Gastroesophageal sphincter (tissue), 4 donors: ENCODE measurements around the gene TMEM69. TPM values are rescaled to one million over a fixed set of nuclear protein-coding genes. Genes with fewer than 3 reads are reported as not detected.

Experiments used
- ATAC-seq: fragments of 150-250 bp; one replicate; pipeline ENCODE4 v1.9.1; 2016; ENCODE audit warnings: mild to moderate bottlenecking, moderate library complexity
- H3K27ac ChIP-seq, 4 donors: fragments of 200-600 bp; sonication (generic) in 3 of 4; 1 replicate in 3 of 4; 2 replicates in 1 of 4; pipeline ENCODE4 v1.5.1; 2016 to 2019
- H3K27me3 ChIP-seq: fragments of 200-600 bp; sonication (generic); one replicate; pipeline ENCODE4 v1.5.1; 2019
- H3K36me3 ChIP-seq, 2 donors: fragments of 200-600 bp; sonication (generic); one replicate each; pipeline ENCODE4 v1.5.1; 2019; ENCODE audit warnings: control low read depth in 1 of 2
- H3K4me1 ChIP-seq, 3 donors: fragments of 200-600 bp; sonication (generic); 1 replicate in 2 of 3; 2 replicates in 1 of 3; pipeline ENCODE4 v1.5.1; 2016 to 2019; ENCODE audit warnings: control low read depth in 2 of 3
- H3K4me3 ChIP-seq, 2 donors: fragments of 200-600 bp; sonication (generic); one replicate each; pipeline ENCODE4 v1.5.1; 2019; ENCODE audit warnings: mild to moderate bottlenecking in 1 of 2, moderate library complexity in 1 of 2
- H3K9me3 ChIP-seq, 3 donors: fragments of 200-600 bp; sonication (generic); one replicate each; pipeline ENCODE4 v1.5.1; 2017 to 2019; ENCODE audit warnings: control low read depth in 2 of 3
- EP300 ChIP-seq: sonication (generic); formaldehyde crosslinking; IDR thresholded peaks from one replicate; pipeline ENCODE4 v1.6.1; 2017; ENCODE audit warnings: antibody characterized with exemption, mild to moderate bottlenecking
- POLR2A ChIP-seq, 2 donors: fragments of 450-650 bp; IDR thresholded peaks; one replicate each; pipeline ENCODE4 v1.6.1; 2017; ENCODE audit warnings: antibody characterized with exemption in 2 of 2, mild to moderate bottlenecking in 2 of 2, moderate library complexity in 1 of 2
- POLR2AphosphoS5 ChIP-seq: sonication (generic); formaldehyde crosslinking; IDR thresholded peaks from one replicate; pipeline ENCODE4 v1.6.1; 2017; ENCODE audit warnings: antibody characterized with exemption
- WGBS, 2 donors: methylation state at CpG; one replicate each; pipeline ENCODE4 v1.1.5; 2018; ENCODE audit warnings: low coverage in 1 of 2; 5-methylcytosine and 5-hydroxymethylcytosine counted together
- total RNA-seq, 4 donors: library from RNA; depleted of rRNA; stranded (reverse); fragments of >200 nt; gene quantifications; one replicate each; pipeline ENCODE4 v1.1.0, GENCODE V29; 2016
- TF ChIP-seq, protein P1 (sequence below), 4 experiments: fragments of 200-600 bp in 2 of 4; fragments of 450-650 bp in 2 of 4; sonication (generic) in 1 of 4; IDR thresholded peaks; one replicate each; pipeline ENCODE4 v1.5.1; 2017 to 2019; ENCODE audit warnings: antibody characterized with exemption in 4 of 4, mild to moderate bottlenecking in 2 of 4, moderate library complexity in 2 of 4

TMEM69 gene
- total RNA-seq, 4 donors from 2014 or later: 10.6 to 27.1 (median 21.9) TPM

DNA sequence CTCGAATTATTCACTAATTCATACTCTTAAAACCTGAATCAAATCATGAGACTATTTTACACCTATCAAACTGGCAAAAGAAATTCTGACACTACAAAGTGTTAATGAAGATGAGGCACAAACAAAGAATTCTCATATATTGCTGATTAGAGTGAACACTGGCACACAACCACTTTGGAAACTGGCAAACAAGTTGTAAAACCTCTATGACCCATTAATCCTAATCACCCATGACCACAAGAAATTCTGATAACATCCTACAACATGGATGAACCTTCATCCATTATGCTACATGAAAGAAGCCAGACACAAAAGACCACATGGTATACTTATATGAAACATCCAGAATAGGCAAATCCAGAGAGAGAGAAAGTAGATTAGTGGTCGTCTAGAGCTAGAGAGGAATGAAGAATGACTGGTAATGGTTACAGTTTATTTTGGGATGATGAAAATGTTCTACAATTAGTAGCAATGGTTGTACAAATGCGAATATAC lies 10.2 kb upstream of the TMEM69 start:
- Histone ChIP-seq H3K4me1 (peaks cover 24 to 100% (median 37%) of the 10 kb centered on the region in 3 donors), H3K36me3 (no peaks in the 10 kb centered on the region), H3K4me3 (no peak overlapping the region), H3K9me3 (no peaks in the 10 kb centered on the region), H3K27ac (no peak overlapping the region), H3K27me3 (no peaks in the 10 kb centered on the region)
- TF ChIP-seq, protein P1, sequence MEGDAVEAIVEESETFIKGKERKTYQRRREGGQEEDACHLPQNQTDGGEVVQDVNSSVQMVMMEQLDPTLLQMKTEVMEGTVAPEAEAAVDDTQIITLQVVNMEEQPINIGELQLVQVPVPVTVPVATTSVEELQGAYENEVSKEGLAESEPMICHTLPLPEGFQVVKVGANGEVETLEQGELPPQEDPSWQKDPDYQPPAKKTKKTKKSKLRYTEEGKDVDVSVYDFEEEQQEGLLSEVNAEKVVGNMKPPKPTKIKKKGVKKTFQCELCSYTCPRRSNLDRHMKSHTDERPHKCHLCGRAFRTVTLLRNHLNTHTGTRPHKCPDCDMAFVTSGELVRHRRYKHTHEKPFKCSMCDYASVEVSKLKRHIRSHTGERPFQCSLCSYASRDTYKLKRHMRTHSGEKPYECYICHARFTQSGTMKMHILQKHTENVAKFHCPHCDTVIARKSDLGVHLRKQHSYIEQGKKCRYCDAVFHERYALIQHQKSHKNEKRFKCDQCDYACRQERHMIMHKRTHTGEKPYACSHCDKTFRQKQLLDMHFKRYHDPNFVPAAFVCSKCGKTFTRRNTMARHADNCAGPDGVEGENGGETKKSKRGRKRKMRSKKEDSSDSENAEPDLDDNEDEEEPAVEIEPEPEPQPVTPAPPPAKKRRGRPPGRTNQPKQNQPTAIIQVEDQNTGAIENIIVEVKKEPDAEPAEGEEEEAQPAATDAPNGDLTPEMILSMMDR (IDR thresholded peaks at IDR 0.05): no peak
- TF ChIP-seq EP300 (no peak), POLR2AphosphoS5 (no peak)
- no peak for ATAC-seq
- 59 to 69% methylated on average over 2 to 3 of the region's 3 CpGs for WGBS, 2 donors

DNA sequence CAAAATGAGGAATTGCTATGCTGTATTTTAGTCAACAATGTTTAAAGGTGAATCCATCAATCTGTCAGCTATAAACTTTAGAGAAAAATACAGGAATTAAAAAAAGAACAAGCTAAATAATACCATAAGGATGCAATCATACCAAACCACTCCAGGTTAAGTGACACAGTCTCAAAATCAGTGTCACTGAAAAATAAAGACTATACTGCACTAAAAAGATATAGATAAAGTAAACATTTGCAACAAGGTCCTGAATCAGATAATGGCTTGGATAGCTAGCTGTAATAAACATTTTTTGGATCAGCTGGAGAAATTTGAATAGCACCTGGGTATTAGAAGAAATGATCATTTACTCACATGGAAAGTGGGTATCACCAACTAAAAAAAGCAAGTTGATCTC lies 9.5 kb upstream of the TMEM69 start:
- no peaks in the 10 kb centered on the region for H3K27me3 ChIP-seq
- H3K36me3 ChIP-seq: no peaks in the 10 kb centered on the region
- peaks cover 24 to 100% (median 37%) of the 10 kb centered on the region in 3 donors for H3K4me1 ChIP-seq
- H3K9me3 ChIP-seq: no peaks in the 10 kb centered on the region
- no peak overlapping the region for H3K4me3 ChIP-seq
- no peak for ATAC-seq
- peak overlapping the region in 1 of 4 donors; percentile 30 for H3K27ac ChIP-seq
- TF ChIP-seq, protein P1 (IDR thresholded peaks at IDR 0.05): no peak
- no peak for TF ChIP-seq EP300

DNA sequence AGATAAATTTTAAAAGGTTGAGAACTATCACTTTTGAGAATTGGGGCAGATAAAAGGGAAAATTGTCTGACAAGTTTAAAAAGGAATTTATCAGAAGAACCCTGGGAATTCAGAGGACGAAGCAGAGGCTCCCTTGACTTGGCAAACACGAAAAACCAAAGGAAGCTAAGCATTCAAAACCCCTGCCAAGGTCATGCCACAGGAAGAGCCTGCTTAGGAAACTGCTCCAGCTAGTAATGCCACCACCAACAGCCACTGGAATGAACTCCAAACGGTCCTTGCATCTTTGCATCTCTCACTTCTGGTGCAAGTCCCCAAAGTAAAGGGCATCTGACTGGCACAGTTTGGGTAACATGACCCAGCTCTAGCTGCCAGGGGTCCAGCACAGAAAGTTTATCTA lies 8.9 kb upstream of the TMEM69 start:
- 0 to 4% methylated on average over 2 to 3 of the region's 3 CpGs for WGBS, 2 donors
- H3K4me3 ChIP-seq: no peak overlapping the region
- H3K9me3 ChIP-seq: no peaks in the 10 kb centered on the region
- no peak for ATAC-seq
- H3K36me3 ChIP-seq: no peaks in the 10 kb centered on the region
- peaks cover 24 to 100% (median 37%) of the 10 kb centered on the region in 3 donors for H3K4me1 ChIP-seq
- H3K27me3 ChIP-seq: no peaks in the 10 kb centered on the region
- H3K27ac ChIP-seq: peak overlapping the region in 3 of 4 donors; percentile 1 to 41 (median 30)
- TF ChIP-seq POLR2AphosphoS5: peak; percentile 25
- TF ChIP-seq POLR2A (IDR thresholded peaks at IDR 0.05): no peak
- TF ChIP-seq EP300: no peak

DNA sequence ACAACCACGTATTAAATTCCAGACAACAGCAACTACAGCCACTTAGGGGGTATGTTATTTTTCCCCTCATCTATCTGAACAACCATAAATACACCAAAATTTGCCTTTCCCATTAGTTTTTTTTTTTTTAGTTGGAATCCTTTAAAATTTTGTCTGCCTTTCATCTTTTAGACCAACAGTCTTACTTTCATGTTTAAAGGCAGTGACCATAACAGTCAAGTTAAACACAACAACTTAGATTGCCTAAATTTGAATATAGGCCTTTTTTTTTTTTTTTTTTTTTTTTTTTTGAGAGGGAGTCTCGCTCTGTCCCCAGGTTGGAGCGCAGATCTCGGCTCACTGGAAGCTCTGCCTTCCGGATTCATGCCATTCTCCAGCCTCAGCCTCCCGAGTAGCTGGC lies 5.0 kb upstream of the TMEM69 start:
- Histone ChIP-seq H3K4me3 (no peak overlapping the region), H3K9me3 (no peaks in the 10 kb centered on the region), H3K4me1 (peaks cover 21 to 79% (median 32%) of the 10 kb centered on the region in 3 donors), H3K36me3 (no peaks in the 10 kb centered on the region), H3K27me3 (no peaks in the 10 kb centered on the region), H3K27ac (no peak overlapping the region)
- TF ChIP-seq EP300 (no peak), POLR2AphosphoS5 (no peak), POLR2A (IDR thresholded peaks at IDR 0.05) (no peak)
- TF ChIP-seq, protein P1 (IDR thresholded peaks at IDR 0.05): no peak
- ATAC-seq: no peak
- 33 to 84% methylated on average over 1 to 6 of the region's 6 CpGs for WGBS, 2 donors

DNA sequence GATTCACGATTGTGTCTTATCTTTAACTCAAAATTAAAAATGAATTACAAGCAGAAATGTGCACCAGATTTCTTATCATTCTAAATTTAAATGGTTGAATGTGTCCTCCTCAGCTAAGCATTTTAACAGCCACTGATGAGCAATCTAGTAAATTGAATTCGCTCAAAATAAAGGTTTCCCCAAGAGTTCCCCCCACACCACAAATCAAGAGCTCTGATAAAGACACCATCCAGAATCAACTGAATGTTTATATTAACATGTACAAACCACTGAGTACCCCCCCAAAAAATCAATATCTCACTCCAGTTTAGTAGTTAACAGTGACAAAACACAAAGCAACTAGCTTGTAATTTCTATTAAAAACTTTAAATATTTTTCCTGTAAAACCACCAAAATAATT lies 3.6 kb upstream of the TMEM69 start:
- TF ChIP-seq EP300 (no peak), POLR2AphosphoS5 (no peak), POLR2A (IDR thresholded peaks at IDR 0.05) (no peak)
- TF ChIP-seq, protein P1 (IDR thresholded peaks at IDR 0.05): no peak
- no peak for ATAC-seq
- no peak overlapping the region for H3K27ac ChIP-seq

More for the DNA sequence above, 3.6 kb upstream of the TMEM69 start:
- peaks cover 12 to 75% (median 25%) of the 10 kb centered on the region in 3 donors for H3K4me1 ChIP-seq
- no peaks in the 10 kb centered on the region for H3K36me3 ChIP-seq
- 38 to 44% methylated on average over 2 of the region's 2 CpGs for WGBS, 2 donors
- H3K9me3 ChIP-seq: no peaks in the 10 kb centered on the region
- H3K27me3 ChIP-seq: no peaks in the 10 kb centered on the region
- peak overlapping the region in 1 of 2 donors; percentile 90 for H3K4me3 ChIP-seq
